ENCODE results near the gene ARL16.

ARL16 gene

GRCh38 chr17:81691608-81692007, 8.0 kb upstream of the ARL16 start:
- H3K4me1 ChIP-seq (ENCODE audit: control insufficient read depth, low read depth, low read length), result no peaks in the 10 kb centered on the region
- no peak overlapping the region for H3K4me2 ChIP-seq (ENCODE audit: low read length)
- H3K4me3 ChIP-seq (ENCODE audit: low read length), result no peak overlapping the region
- no peak overlapping the region for H2BK120ac ChIP-seq (ENCODE audit: low read depth, low read length)
- no peak overlapping the region for H3K4ac ChIP-seq (ENCODE audit: low read depth, low read length)
- no peak overlapping the region for H3K9ac ChIP-seq (ENCODE audit: low read length)
- H4K8ac ChIP-seq (ENCODE audit: low read depth, low read length), result no peak overlapping the region
- H2BK5ac ChIP-seq (ENCODE audit: low read length), result no peak overlapping the region
- no peak overlapping the region for H3K56ac ChIP-seq (ENCODE audit: low read length)
- WGBS (ENCODE audit: extremely low coverage, insufficient coverage, low lambda C conversion rate), result no CpG with 5 or more reads among the region's 20 CpGs
- no peaks in the 10 kb centered on the region for H3K27me3 ChIP-seq (ENCODE audit: insufficient read depth, low read length, poor library complexity)
- H3K79me2 ChIP-seq (ENCODE audit: control insufficient read depth, insufficient read depth, low read length), result no peaks in the 10 kb centered on the region
- no peak overlapping the region for H2BK15ac ChIP-seq (replicated peaks; ENCODE audit: low read depth)
- H3K18ac ChIP-seq (ENCODE audit: low read length), result no peak overlapping the region
- no peak for DNase-seq
- H3K23ac ChIP-seq (ENCODE audit: low read length), result no peak overlapping the region
- H4K5ac ChIP-seq (ENCODE audit: low read length), result no peak overlapping the region
- H2AK5ac ChIP-seq (ENCODE audit: low read length), result no peak overlapping the region
- peaks cover 17% of the 10 kb centered on the region for H3K36me3 ChIP-seq (ENCODE audit: control insufficient read depth, insufficient read depth, low read length)
- peaks cover 1% of the 10 kb centered on the region for H3K79me1 ChIP-seq (ENCODE audit: low read length)
- no peak overlapping the region for H3K27ac ChIP-seq (ENCODE audit: low read depth, low read length)

DNA sequence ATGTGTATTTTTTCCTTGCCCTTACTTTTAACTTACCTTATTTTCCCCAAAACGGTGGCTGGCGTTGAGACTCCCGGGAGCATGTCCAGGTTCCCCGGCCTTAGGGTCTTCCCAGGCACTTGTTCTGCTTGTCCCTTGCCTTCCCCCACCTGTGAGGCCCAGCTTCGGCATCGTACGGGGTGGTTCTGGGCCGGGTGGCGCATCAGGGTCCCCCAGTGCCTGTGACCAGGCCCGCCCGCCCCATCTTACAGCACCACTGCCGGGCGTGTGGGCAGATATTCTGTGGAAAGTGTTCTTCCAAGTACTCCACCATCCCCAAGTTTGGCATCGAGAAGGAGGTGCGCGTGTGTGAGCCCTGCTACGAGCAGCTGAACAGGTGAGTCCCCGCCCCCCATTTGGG, 7.6 kb upstream of the ARL16 start:
- no peak overlapping the region for H2AK5ac ChIP-seq (ENCODE audit: low read length)
- no peaks in the 10 kb centered on the region for H3K79me2 ChIP-seq (ENCODE audit: control insufficient read depth, insufficient read depth, low read length)
- no peak overlapping the region for H3K9ac ChIP-seq (ENCODE audit: low read length)
- H3K18ac ChIP-seq (ENCODE audit: low read length), result no peak overlapping the region
- no peak overlapping the region for H4K5ac ChIP-seq (ENCODE audit: low read length)
- DNase-seq, result no peak
- H3K4ac ChIP-seq (ENCODE audit: low read depth, low read length), result no peak overlapping the region
- no peak overlapping the region for H4K8ac ChIP-seq (ENCODE audit: low read depth, low read length)
- H3K27ac ChIP-seq (ENCODE audit: low read depth, low read length), result no peak overlapping the region
- no peak overlapping the region for H3K23ac ChIP-seq (ENCODE audit: low read length)
- H3K56ac ChIP-seq (ENCODE audit: low read length), result no peak overlapping the region
- H3K79me1 ChIP-seq (ENCODE audit: low read length), result peaks cover 5% of the 10 kb centered on the region
- no peaks in the 10 kb centered on the region for H3K27me3 ChIP-seq (ENCODE audit: insufficient read depth, low read length, poor library complexity)
- peaks cover 18% of the 10 kb centered on the region for H3K36me3 ChIP-seq (ENCODE audit: control insufficient read depth, insufficient read depth, low read length)
- no peak overlapping the region for H2BK120ac ChIP-seq (ENCODE audit: low read depth, low read length)
- no peak overlapping the region for H3K4me3 ChIP-seq (ENCODE audit: low read length)
- no peak overlapping the region for H2BK15ac ChIP-seq (replicated peaks; ENCODE audit: low read depth)
- H3K4me1 ChIP-seq (ENCODE audit: control insufficient read depth, low read depth, low read length), result no peaks in the 10 kb centered on the region
- H2BK5ac ChIP-seq (ENCODE audit: low read length), result no peak overlapping the region
- WGBS (ENCODE audit: extremely low coverage, insufficient coverage, low lambda C conversion rate), result no CpG with 5 or more reads among the region's 18 CpGs
- H3K4me2 ChIP-seq (ENCODE audit: low read length), result no peak overlapping the region

GRCh38 chr17:81690549-81690948, 7.0 kb upstream of the ARL16 start:
- no peak overlapping the region for H3K4ac ChIP-seq (ENCODE audit: low read depth, low read length)
- H3K27me3 ChIP-seq (ENCODE audit: insufficient read depth, low read length, poor library complexity), result no peaks in the 10 kb centered on the region
- peaks cover 18% of the 10 kb centered on the region for H3K36me3 ChIP-seq (ENCODE audit: control insufficient read depth, insufficient read depth, low read length)

DNA sequence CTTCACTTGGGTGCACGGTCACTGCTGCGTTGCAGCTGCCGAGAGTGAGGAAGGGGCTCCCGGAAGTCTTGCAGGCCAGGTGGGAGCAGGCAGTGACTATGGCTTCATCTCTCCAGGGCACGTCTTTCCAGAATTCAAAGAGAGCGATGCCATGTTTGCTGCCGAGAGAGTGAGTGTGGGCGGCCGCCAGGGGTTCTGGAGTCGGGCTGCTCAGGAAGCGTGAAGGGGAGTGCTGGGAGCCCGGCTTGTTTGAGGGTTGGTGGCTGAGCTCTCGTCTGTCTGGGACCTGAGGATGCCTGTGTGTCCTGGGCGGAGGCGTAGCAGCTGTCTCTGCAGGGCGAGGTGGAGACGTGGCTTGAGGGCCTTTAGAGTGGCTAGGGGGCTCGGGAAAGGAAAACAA, 6.5 kb upstream of the ARL16 start:
- no peak overlapping the region for H4K5ac ChIP-seq (ENCODE audit: low read length)
- H2AK5ac ChIP-seq (ENCODE audit: low read length), result no peak overlapping the region
- peaks cover 12% of the 10 kb centered on the region for H3K79me1 ChIP-seq (ENCODE audit: low read length)
- no peaks in the 10 kb centered on the region for H3K27me3 ChIP-seq (ENCODE audit: insufficient read depth, low read length, poor library complexity)
- peaks cover 16% of the 10 kb centered on the region for H3K36me3 ChIP-seq (ENCODE audit: control insufficient read depth, insufficient read depth, low read length)
- no peak overlapping the region for H3K23ac ChIP-seq (ENCODE audit: low read length)
- no peak overlapping the region for H3K27ac ChIP-seq (ENCODE audit: low read depth, low read length)
- H3K4me3 ChIP-seq (ENCODE audit: low read length), result no peak overlapping the region
- WGBS (ENCODE audit: extremely low coverage, insufficient coverage, low lambda C conversion rate), result no CpG with 5 or more reads among the region's 18 CpGs
- H3K4me1 ChIP-seq (ENCODE audit: control insufficient read depth, low read depth, low read length), result no peaks in the 10 kb centered on the region
- H3K9ac ChIP-seq (ENCODE audit: low read length), result no peak overlapping the region
- no peak overlapping the region for H2BK120ac ChIP-seq (ENCODE audit: low read depth, low read length)
- no peak overlapping the region for H2BK5ac ChIP-seq (ENCODE audit: low read length)
- DNase-seq, result no peak
- H4K8ac ChIP-seq (ENCODE audit: low read depth, low read length), result no peak overlapping the region
- no peak overlapping the region for H2BK15ac ChIP-seq (replicated peaks; ENCODE audit: low read depth)
- H3K18ac ChIP-seq (ENCODE audit: low read length), result no peak overlapping the region
- H3K79me2 ChIP-seq (ENCODE audit: control insufficient read depth, insufficient read depth, low read length), result peaks cover 8% of the 10 kb centered on the region
- H3K56ac ChIP-seq (ENCODE audit: low read length), result no peak overlapping the region
- no peak overlapping the region for H3K4me2 ChIP-seq (ENCODE audit: low read length)
- no peak overlapping the region for H3K4ac ChIP-seq (ENCODE audit: low read depth, low read length)

More at GRCh38 chr17:81690549-81690948, 7.0 kb upstream of the ARL16 start:
- Histone ChIP-seq H4K5ac (ENCODE audit: low read length) (no peak overlapping the region), H2BK5ac (ENCODE audit: low read length) (no peak overlapping the region), H3K56ac (ENCODE audit: low read length) (no peak overlapping the region), H2BK15ac (replicated peaks; ENCODE audit: low read depth) (no peak overlapping the region), H2AK5ac (ENCODE audit: low read length) (no peak overlapping the region), H4K8ac (ENCODE audit: low read depth, low read length) (no peak overlapping the region), H3K4me3 (ENCODE audit: low read length) (no peak overlapping the region), H3K4me1 (ENCODE audit: control insufficient read depth, low read depth, low read length) (no peaks in the 10 kb centered on the region), H3K18ac (ENCODE audit: low read length) (no peak overlapping the region), H3K9ac (ENCODE audit: low read length) (no peak overlapping the region), H2BK120ac (ENCODE audit: low read depth, low read length) (no peak overlapping the region), H3K79me2 (ENCODE audit: control insufficient read depth, insufficient read depth, low read length) (peaks cover 3% of the 10 kb centered on the region), H3K27ac (ENCODE audit: low read depth, low read length) (no peak overlapping the region), H3K4me2 (ENCODE audit: low read length) (no peak overlapping the region), H3K79me1 (ENCODE audit: low read length) (peaks cover 7% of the 10 kb centered on the region), H3K23ac (ENCODE audit: low read length) (no peak overlapping the region)
- DNase-seq, result no peak
- no CpG with 5 or more reads among the region's 17 CpGs for WGBS (ENCODE audit: extremely low coverage, insufficient coverage, low lambda C conversion rate)

- no peak overlapping the region for H2BK120ac ChIP-seq (ENCODE audit: low read depth, low read length)
- H3K4me1 ChIP-seq (ENCODE audit: control insufficient read depth, low read depth, low read length), result peaks cover 3% of the 10 kb centered on the region
- no peak overlapping the region for H3K9ac ChIP-seq (ENCODE audit: low read length)
- H2BK15ac ChIP-seq (replicated peaks; ENCODE audit: low read depth), result no peak overlapping the region
- no peak overlapping the region for H3K56ac ChIP-seq (ENCODE audit: low read length)
- H4K5ac ChIP-seq (ENCODE audit: low read length), result no peak overlapping the region
- H3K23ac ChIP-seq (ENCODE audit: low read length), result no peak overlapping the region
- no peak overlapping the region for H3K18ac ChIP-seq (ENCODE audit: low read length)
- H4K8ac ChIP-seq (ENCODE audit: low read depth, low read length), result no peak overlapping the region
- DNase-seq, result no peak
- peaks cover 17% of the 10 kb centered on the region for H3K79me1 ChIP-seq (ENCODE audit: low read length)
- H3K79me2 ChIP-seq (ENCODE audit: control insufficient read depth, insufficient read depth, low read length), result peaks cover 18% of the 10 kb centered on the region
- H2BK5ac ChIP-seq (ENCODE audit: low read length), result no peak overlapping the region
- H2AK5ac ChIP-seq (ENCODE audit: low read length), result no peak overlapping the region
- H3K27ac ChIP-seq (ENCODE audit: low read depth, low read length), result no peak overlapping the region
- H3K36me3 ChIP-seq (ENCODE audit: control insufficient read depth, insufficient read depth, low read length), result peaks cover 9% of the 10 kb centered on the region
- no peak overlapping the region for H3K4me2 ChIP-seq (ENCODE audit: low read length)
- no peak overlapping the region for H3K4me3 ChIP-seq (ENCODE audit: low read length)
- no peaks in the 10 kb centered on the region for H3K27me3 ChIP-seq (ENCODE audit: insufficient read depth, low read length, poor library complexity)
- no CpG with 5 or more reads among the region's 14 CpGs for WGBS (ENCODE audit: extremely low coverage, insufficient coverage, low lambda C conversion rate)
- no peak overlapping the region for H3K4ac ChIP-seq (ENCODE audit: low read depth, low read length)
Observed at GRCh38 chr17:81688616-81689015, 5.0 kb upstream of the ARL16 start.

DNA sequence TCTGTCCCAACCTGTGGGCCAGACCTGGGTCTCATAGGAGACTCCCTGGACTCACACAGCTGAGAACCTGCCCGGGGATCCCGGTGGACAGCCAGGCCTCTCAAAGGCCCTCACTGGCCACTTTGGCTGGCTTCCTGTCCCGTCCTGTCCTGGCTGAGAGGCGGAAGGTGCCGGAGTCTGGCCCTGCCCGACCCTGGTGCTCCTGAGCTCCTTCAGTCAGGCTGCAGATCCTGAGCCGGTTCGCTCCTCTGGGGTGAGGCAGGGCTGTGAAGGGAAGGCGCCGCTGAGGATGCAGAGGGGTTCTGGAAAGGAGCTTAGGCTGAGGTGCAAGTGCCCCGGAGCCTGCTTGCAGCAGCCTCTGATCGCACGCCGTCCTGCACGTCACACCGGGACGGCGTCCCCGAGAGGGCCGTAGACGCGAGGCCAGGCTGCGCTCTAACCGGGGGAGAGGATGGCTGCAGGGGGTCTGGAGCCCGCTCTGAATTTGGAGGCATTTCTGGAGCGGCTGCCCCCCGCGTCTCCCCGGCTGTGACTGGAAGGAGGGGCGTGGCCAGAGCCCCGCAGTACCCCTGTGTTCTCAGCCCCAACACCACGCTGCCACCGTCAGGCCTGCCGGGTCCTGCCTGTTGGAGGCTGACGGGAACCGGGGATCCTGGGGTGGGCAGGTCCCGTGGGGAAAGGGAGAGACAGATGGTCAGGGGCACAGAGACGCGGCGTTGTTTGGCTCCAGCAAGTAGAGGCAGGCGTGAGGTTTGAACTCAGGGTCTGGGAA, 4.4 kb upstream of the ARL16 start:
- no peak for DNase-seq
- Histone ChIP-seq H2BK15ac (replicated peaks; ENCODE audit: low read depth) (no peak overlapping the region), H2AK5ac (ENCODE audit: low read length) (no peak overlapping the region), H4K8ac (ENCODE audit: low read depth, low read length) (no peak overlapping the region), H3K4me3 (ENCODE audit: low read length) (no peak overlapping the region), H3K18ac (ENCODE audit: low read length) (no peak overlapping the region), H3K23ac (ENCODE audit: low read length) (no peak overlapping the region), H3K79me2 (ENCODE audit: control insufficient read depth, insufficient read depth, low read length) (peaks cover 22% of the 10 kb centered on the region), H3K4me1 (ENCODE audit: control insufficient read depth, low read depth, low read length) (peaks cover 3% of the 10 kb centered on the region), H2BK120ac (ENCODE audit: low read depth, low read length) (no peak overlapping the region), H3K56ac (ENCODE audit: low read length) (no peak overlapping the region), H3K9ac (ENCODE audit: low read length) (no peak overlapping the region), H2BK5ac (ENCODE audit: low read length) (no peak overlapping the region), H3K27me3 (ENCODE audit: insufficient read depth, low read length, poor library complexity) (no peaks in the 10 kb centered on the region), H3K27ac (ENCODE audit: low read depth, low read length) (no peak overlapping the region), H3K4me2 (ENCODE audit: low read length) (no peak overlapping the region), H3K36me3 (ENCODE audit: control insufficient read depth, insufficient read depth, low read length) (peaks cover 9% of the 10 kb centered on the region), H4K5ac (ENCODE audit: low read length) (no peak overlapping the region), H3K4ac (ENCODE audit: low read depth, low read length) (no peak overlapping the region), H3K79me1 (ENCODE audit: low read length) (peaks cover 17% of the 10 kb centered on the region)
- no CpG with 5 or more reads among the region's 41 CpGs for WGBS (ENCODE audit: extremely low coverage, insufficient coverage, low lambda C conversion rate)
